Heart left ventricle (tissue), 16 donors: ENCODE data around the gene SPEG. TPM values are rescaled to one million over a fixed set of nuclear protein-coding genes. Genes with fewer than 3 reads are reported as not detected.

ENCODE experiments used
- ATAC-seq, 4 donors: fragments of 200-7000 bp; cut with Tn5 transposase; one replicate each; pipeline ENCODE4 v1.9.1; 2020 to 2022; ENCODE audit warnings: moderate library complexity in 4 of 4, mild to moderate bottlenecking in 3 of 4, moderate number of reproducible peaks in 1 of 4
- DNase-seq, 5 donors: peaks; one replicate each; pipeline ENCODE4 v3.0.0-alpha.2; 2020
- H3K27ac ChIP-seq, 12 donors: fragments of 200-600 bp; sonication (generic) in 4 of 12; one replicate each; pipeline versions ENCODE4 v1.5.0 to v1.8.0; 2016 to 2022; ENCODE audit warnings: mild to moderate bottlenecking in 2 of 12
- H3K27me3 ChIP-seq, 9 donors: fragments of 200-600 bp; sonication (generic) in 2 of 9; one replicate each; pipeline versions ENCODE4 v1.5.1 to v1.8.0; 2016 to 2022; ENCODE audit warnings: mild to moderate bottlenecking in 3 of 9
- H3K36me3 ChIP-seq, 9 donors: fragments of 200-600 bp; sonication (generic) in 2 of 9; one replicate each; pipeline versions ENCODE4 v1.5.0 to v1.8.0; 2018 to 2022; ENCODE audit warnings: mild to moderate bottlenecking in 2 of 9
- H3K4me1 ChIP-seq, 12 donors: fragments of 200-600 bp; sonication (generic) in 4 of 12; one replicate each; pipeline versions ENCODE4 v1.5.0 to v1.8.0; 2016 to 2022; ENCODE audit warnings: mild to moderate bottlenecking in 3 of 12
- H3K4me3 ChIP-seq, 12 donors: fragments of 200-600 bp; sonication (generic) in 4 of 12; one replicate each; pipeline versions ENCODE4 v1.5.0 to v1.8.0; 2017 to 2022; ENCODE audit warnings: mild to moderate bottlenecking in 9 of 12, moderate library complexity in 4 of 12
- H3K9me3 ChIP-seq, 12 donors: fragments of 200-600 bp; sonication (generic) in 4 of 12; one replicate each; pipeline versions ENCODE4 v1.5.0 to v1.8.0; 2016 to 2022; ENCODE audit warnings: mild to moderate bottlenecking in 1 of 12
- CTCF ChIP-seq, 12 donors: fragments of 200-600 bp; sonication (generic) in 4 of 12; IDR thresholded peaks; one replicate each; pipeline versions ENCODE4 v1.5.0 to v1.8.0; 2018 to 2022; ENCODE audit warnings: antibody characterized with exemption in 12 of 12, mild to moderate bottlenecking in 5 of 12
- POLR2A ChIP-seq, 2 donors: fragments of 450-650 bp; IDR thresholded peaks; one replicate each; pipeline ENCODE4 v1.6.1; 2017; ENCODE audit warnings: antibody characterized with exemption in 2 of 2, mild to moderate bottlenecking in 2 of 2, moderate library complexity in 2 of 2
- WGBS, 4 donors: extraction: QIAGEN DNeasy Blood & Tissue Kit in 2 of 4; methylation state at CpG; one replicate each; pipeline versions ENCODE4 v1.1.5 to v1.1.7; 2013 to 2018; 5-methylcytosine and 5-hydroxymethylcytosine counted together
- intact Hi-C, 10 donors: fragments of 100-400 bp; cut with DNase I; formaldehyde crosslinking; loops; one replicate each; pipeline versions ENCODE4 v1.11.1 to v1.14.2; 2022
- polyA plus RNA-seq, 2 donors: library from polyadenylated mRNA; stranded (reverse); fragments of 200-250 nt; gene quantifications; one replicate each; pipeline ENCODE4 v1.2.3, GENCODE V29; 2013
- total RNA-seq, 9 donors: library from RNA; depleted of rRNA in 2 of 9; stranded (reverse); fragments of >200 nt in 2 of 9; fragmentation: NEBNext Ultra II Directional in 3 of 9; extraction: Animal tissue kit (Norgen Biotek cat#: 25700) in 3 of 9; gene quantifications; one replicate each; pipeline versions ENCODE4 v1.1.0 to v1.2.4, GENCODE V29; 2016 to 2023
- donor health status: ischemic (EF 13 %, LVEDD 7.1; RV severe dilation, severe dysfunction).
- donor health status: healthy with polysubstance abuse.
- donor health status: DM: no; HTN: yes; CAD: no.
- donor health status: DM: no; HTN: no; CAD: no.
- donor health status: ischemic (EF 25% LVEDD 6.9; RV normal size, moderate dysfunction).
- donor health status: ischemic (EF 25% LVEDD 5.7; RV mildly dilated, moderate dysfunction).
- donor health status: healthy.
- donor health status: DM: yes; HTN: yes; CAD: no.
- donor health status: ischemic (EF 35%, LVEDD 5.7; RV mildly dilated, moderate dysfunction).
- donor health status: nonischemic (EF 11% LVEDD 7.7; RV severe dilation, severe dysfunction).
- donor health status: DM: yes; HTN: yes; CAD: no.
- donor health status: PGD.
- donor health status: ischemic (EF 29% LVEDD 5.4; RV normal size, mild dysfunction).
- donor health status: nonischemic (EF 23%, LVEDD 6.1; RV moderate dilation, normal function).

SPEG gene
- total and polyA plus RNA-seq, 11 donors: 64.8 to 150 (median 108) TPM

GRCh38 chr2:219416235-219416602 lies 18.4 kb upstream of the SPEG start:
- 19 to 24% (median 22%) methylated on average over 3 of the region's 3 CpGs for WGBS, 4 donors
- Histone ChIP-seq H3K4me3 (no peak overlapping the region), H3K36me3 (peaks cover 0 to 13% (median 8%) of the 10 kb centered on the region in 9 donors), H3K9me3 (peaks cover 0 to 14% (median 0%) of the 10 kb centered on the region in 12 donors), H3K27me3 (peaks cover 0 to 21% (median 15%) of the 10 kb centered on the region in 9 donors), H3K27ac (peak overlapping the region; percentile 27 to 99 (median 96)), H3K4me1 (peaks cover 0 to 38% (median 10%) of the 10 kb centered on the region in 12 donors)
- TF ChIP-seq CTCF (IDR thresholded peaks at IDR 0.05): no peak
- no peak for TF ChIP-seq POLR2A (IDR thresholded peaks at IDR 0.05)
- intact Hi-C loops: no loop called here
- ATAC-seq: no peak
- no peak for DNase-seq

- TF ChIP-seq CTCF (IDR thresholded peaks at IDR 0.05) (no peak), POLR2A (IDR thresholded peaks at IDR 0.05) (peak in 1 of 2 donors; percentile 27)
- DNase-seq: peak in 2 of 5 donors; percentile 82 to 83
- WGBS, 4 donors: 39 to 54% (median 48%) methylated on average over 4 of the region's 4 CpGs
- Histone ChIP-seq H3K27ac (peak overlapping the region; percentile 27 to 99 (median 96)), H3K4me3 (peak overlapping the region in 1 of 12 donors; percentile 15), H3K4me1 (peaks cover 0 to 38% (median 10%) of the 10 kb centered on the region in 12 donors), H3K9me3 (peaks cover 0 to 12% (median 0%) of the 10 kb centered on the region in 12 donors), H3K36me3 (peaks cover 0 to 19% (median 14%) of the 10 kb centered on the region in 9 donors), H3K27me3 (peaks cover 0 to 21% (median 15%) of the 10 kb centered on the region in 9 donors)
- peak; percentile 36 to 72 (median 58) for ATAC-seq
- intact Hi-C loops: loop anchor here in 1 of 10 donors (1.0 kb wide), 1 partner anchor 12 kb away; no protein-coding TSS in a partner anchor
Measured at GRCh38 chr2:219416938-219417337, 17.7 kb upstream of the SPEG start.

- DNase-seq (peak; percentile 69 to 89 (median 79)), ATAC-seq (peak; percentile 60 to 66 (median 62))
- Histone ChIP-seq H3K4me3 (peak overlapping the region in 2 of 12 donors; percentile 58 to 77), H3K27ac (peak overlapping the region; percentile 78 to 99 (median 96)), H3K9me3 (peaks cover 0 to 8% (median 0%) of the 10 kb centered on the region in 12 donors), H3K36me3 (peaks cover 0 to 22% (median 17%) of the 10 kb centered on the region in 9 donors), H3K27me3 (peaks cover 0 to 21% (median 15%) of the 10 kb centered on the region in 9 donors), H3K4me1 (peaks cover 0 to 38% (median 10%) of the 10 kb centered on the region in 12 donors)
- intact Hi-C loops: loop anchor here in 1 of 10 donors (1.0 kb wide), 1 partner anchor 12 kb away; no protein-coding TSS in a partner anchor
- TF ChIP-seq POLR2A (IDR thresholded peaks at IDR 0.05) (no peak), CTCF (IDR thresholded peaks at IDR 0.05) (no peak)
- 34 to 59% (median 43%) methylated on average over 7 to 9 of the region's 9 CpGs for WGBS, 4 donors
Measured at GRCh38 chr2:219417374-219417773, 17.3 kb upstream of the SPEG start.

- Histone ChIP-seq H3K9me3 (no peaks in the 10 kb centered on the region), H3K4me3 (peak within 1 kb of the TSS; percentile 49 to 80 (median 63)), H3K27ac (peak within 1 kb of the TSS; percentile 88 to 99 (median 96)), H3K27me3 (peaks cover 0 to 21% (median 15%) of the 10 kb centered on the region in 9 donors), H3K36me3 (peaks cover 0 to 31% (median 23%) of the 10 kb centered on the region in 9 donors), H3K4me1 (peaks cover 0 to 38% (median 10%) of the 10 kb centered on the region in 12 donors)
- peak; percentile 81 to 91 (median 84) for DNase-seq
- ATAC-seq: peak; percentile 43 to 65 (median 60)
- intact Hi-C loops: no loop called here
- TF ChIP-seq CTCF (IDR thresholded peaks at IDR 0.05): no peak
- peak; percentile 25 to 84 for TF ChIP-seq POLR2A (IDR thresholded peaks at IDR 0.05)
- 5 to 11% (median 5%) methylated on average over 39 to 98 of the region's 98 CpGs for WGBS, 4 donors
Measured at GRCh38 chr2:219418155-219419011, 16.3 kb upstream of the SPEG start, which contains the start of gene DES. TSS of gene DES (plus strand) at chr2:219418377. CDS start at chr2:219418463, 86 bp downstream.
